ENCODE results near the gene ZMYND8.
"Not testable (repeated sequence)": the region's sequence is repeated elsewhere in the genome, so short reads cannot be mapped to it uniquely, and the experiment has no call there.

Gene ZMYND8

DNA sequence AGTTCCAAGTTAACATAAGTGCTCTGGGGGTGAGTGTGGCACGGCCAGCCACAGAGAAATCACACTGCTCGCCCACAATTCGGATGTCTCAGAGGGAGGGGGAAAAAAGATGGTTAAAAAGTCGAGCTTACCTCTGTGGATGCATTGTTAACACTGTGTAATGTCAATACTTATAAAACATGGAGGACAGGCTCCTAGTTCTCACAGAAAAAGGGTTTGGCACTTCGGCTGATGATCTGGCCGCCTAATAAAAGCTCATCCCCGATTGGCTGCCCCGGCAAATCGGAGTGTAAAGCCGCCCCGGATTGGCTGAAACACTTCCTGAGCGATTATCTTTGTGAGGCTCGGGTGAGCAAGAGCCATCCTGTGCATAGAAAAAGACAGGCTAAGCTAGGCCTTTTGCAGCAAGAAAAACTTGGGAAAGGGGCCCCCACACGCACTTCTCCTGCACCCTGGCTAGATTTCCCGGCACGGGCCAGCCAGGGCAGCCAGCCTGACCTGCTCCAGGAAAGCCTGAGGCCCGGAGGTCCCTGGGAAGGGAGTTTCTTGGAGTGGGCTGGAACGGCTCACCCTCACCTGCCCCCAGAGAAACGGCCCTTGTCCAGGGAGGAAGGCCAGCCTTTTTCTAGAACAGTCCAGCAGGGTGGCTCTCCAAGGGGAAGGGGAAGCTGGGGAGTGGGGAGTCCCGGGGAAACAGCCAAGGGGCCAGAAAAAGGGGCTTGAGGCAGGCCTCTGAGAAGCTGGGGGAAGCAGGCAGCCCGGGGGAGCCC, at the start of gene ZMYND8:
TSS of gene ZMYND8 (minus strand) at position 174 of the 770 bp plus-strand sequence. CDS start at position 145, 29 bp downstream.
- Histone ChIP-seq H3K9ac (ENCODE audit: insufficient read length, low read depth) (peak within 1 kb of the TSS; percentile 86), H3K4me3 (ENCODE audit: insufficient read length, low read depth) (peak within 1 kb of the TSS; percentile 26), H3K9me3 (ENCODE audit: insufficient read depth, low read length) (no peaks in the 10 kb centered on the region), H3K4me1 (ENCODE audit: insufficient read depth, insufficient read length) (peaks cover 21% of the 10 kb centered on the region), H3K36me3 (ENCODE audit: insufficient read depth, insufficient read length, low read length) (peaks cover 17% of the 10 kb centered on the region), H3K27me3 (ENCODE audit: insufficient read depth, insufficient read length) (no peaks in the 10 kb centered on the region)
- TF ChIP-seq SUZ12 (IDR thresholded peaks at IDR 0.05; ENCODE audit: extremely low read depth, insufficient read depth, insufficient read length) (no peak), ZNF274 (IDR thresholded peaks at IDR 0.05; ENCODE audit: low read depth, low read length) (no peak), YY1 (IDR thresholded peaks at IDR 0.05; ENCODE audit: insufficient read depth, insufficient read length) (peak; percentile 7)
- peak; percentile 87 for DNase-seq (ENCODE audit: low read depth, low spot score)

DNA sequence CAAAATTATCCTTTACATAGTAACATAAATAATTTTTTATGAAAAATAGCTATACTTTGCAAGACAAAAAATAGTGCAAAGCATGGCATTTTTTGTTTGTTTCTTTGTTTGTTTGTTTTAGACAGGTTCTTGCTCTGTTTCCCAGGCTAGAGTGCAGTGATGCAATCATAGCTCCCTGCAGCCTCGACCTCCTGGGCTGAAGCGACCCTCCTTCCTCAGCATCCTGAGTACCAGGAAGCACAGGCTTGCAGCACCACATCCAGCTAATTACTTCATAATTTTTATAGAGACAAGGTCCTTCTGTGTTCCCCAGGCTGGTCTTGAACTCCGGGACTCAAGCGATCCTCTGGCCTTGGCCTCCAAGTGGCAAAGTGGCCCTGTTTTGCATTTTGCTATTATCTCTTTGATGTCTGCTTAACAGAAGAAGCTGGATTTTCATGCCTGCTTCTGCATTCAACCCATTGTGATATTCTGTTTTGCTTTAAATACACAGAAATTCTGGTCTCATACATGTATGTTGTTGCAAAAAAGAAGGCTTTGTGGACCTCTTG, 49.4 kb upstream of the ZMYND8 start:
- no peak overlapping the region for H3K9ac ChIP-seq (ENCODE audit: insufficient read length, low read depth)
- TF ChIP-seq SUZ12 (IDR thresholded peaks at IDR 0.05; ENCODE audit: extremely low read depth, insufficient read depth, insufficient read length) = no peak
- no peak for TF ChIP-seq ZNF274 (IDR thresholded peaks at IDR 0.05; ENCODE audit: low read depth, low read length)
- TF ChIP-seq YY1 (IDR thresholded peaks at IDR 0.05; ENCODE audit: insufficient read depth, insufficient read length) = no peak
- no peak overlapping the region for H3K4me3 ChIP-seq (ENCODE audit: insufficient read length, low read depth)
- no peaks in the 10 kb centered on the region for H3K4me1 ChIP-seq (ENCODE audit: insufficient read depth, insufficient read length)
- H3K9me3 ChIP-seq (ENCODE audit: insufficient read depth, low read length) = no peaks in the 10 kb centered on the region; the same call in 1 of the 2 replicates
- H3K27me3 ChIP-seq (ENCODE audit: insufficient read depth, insufficient read length) = no peaks in the 10 kb centered on the region
- DNase-seq (ENCODE audit: low read depth, low spot score) = no peak
- H3K36me3 ChIP-seq (ENCODE audit: insufficient read depth, insufficient read length, low read length) = no peaks in the 10 kb centered on the region

DNA sequence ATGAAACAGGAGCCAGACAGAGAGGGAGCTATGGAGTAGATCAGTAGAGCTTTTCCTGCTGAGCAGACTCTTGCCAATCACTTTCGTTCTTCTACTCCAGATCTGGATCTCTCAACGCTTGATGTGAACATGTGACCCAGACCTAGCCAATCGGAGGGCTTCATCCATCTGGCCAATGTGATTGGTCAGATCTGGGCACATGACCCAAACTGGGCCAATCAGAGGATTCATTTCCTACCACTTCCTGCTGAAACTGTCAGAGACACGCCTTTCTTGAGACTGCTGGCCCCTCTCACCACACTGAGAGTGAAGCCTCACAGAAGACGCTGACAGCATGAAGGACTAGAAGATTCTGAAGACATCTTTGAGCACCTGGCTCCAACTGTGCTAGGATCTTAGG, 44.2 kb upstream of the ZMYND8 start:
- Histone ChIP-seq H3K4me3 (ENCODE audit: insufficient read length, low read depth) (no peak overlapping the region), H3K27me3 (ENCODE audit: insufficient read depth, insufficient read length) (no peaks in the 10 kb centered on the region), H3K36me3 (ENCODE audit: insufficient read depth, insufficient read length, low read length) (no peaks in the 10 kb centered on the region), H3K4me1 (ENCODE audit: insufficient read depth, insufficient read length) (no peaks in the 10 kb centered on the region), H3K9me3 (ENCODE audit: insufficient read depth, low read length) (no peaks in the 10 kb centered on the region; the same call in 1 of the 2 replicates), H3K9ac (ENCODE audit: insufficient read length, low read depth) (no peak overlapping the region)
- no peak for DNase-seq (ENCODE audit: low read depth, low spot score)
- TF ChIP-seq YY1 (IDR thresholded peaks at IDR 0.05; ENCODE audit: insufficient read depth, insufficient read length) (no peak), ZNF274 (IDR thresholded peaks at IDR 0.05; ENCODE audit: low read depth, low read length) (no peak), SUZ12 (IDR thresholded peaks at IDR 0.05; ENCODE audit: extremely low read depth, insufficient read depth, insufficient read length) (no peak)

DNA sequence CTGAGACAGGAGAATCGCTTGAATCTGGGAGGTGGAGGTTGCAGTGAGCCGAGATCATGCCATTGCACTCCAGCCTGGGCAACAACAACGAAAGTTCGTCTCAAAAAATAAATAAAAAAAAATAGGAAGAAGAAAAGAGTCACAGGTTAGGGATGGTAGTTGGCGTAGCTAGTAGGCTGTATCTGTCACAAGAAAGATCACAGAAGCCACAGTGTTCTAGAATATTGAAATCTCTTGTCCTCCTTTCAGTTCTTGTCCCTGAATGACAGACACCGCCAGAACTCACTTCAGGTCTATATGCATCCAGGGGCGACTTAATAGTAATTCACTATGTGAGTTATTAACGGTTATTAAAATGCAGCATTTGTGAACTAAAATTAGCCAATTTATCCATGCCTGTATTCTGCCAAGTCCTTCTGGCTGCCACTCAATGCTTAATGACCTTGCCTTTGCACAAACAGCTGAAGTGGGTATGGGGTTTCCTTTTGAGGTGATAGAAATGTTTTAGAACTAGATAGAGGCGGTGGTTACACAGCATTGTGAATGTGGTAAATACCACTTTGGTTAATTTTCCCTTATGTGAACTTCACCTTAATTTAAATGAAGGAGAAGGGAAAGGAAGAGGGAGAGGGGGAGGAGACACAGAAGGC, 41.3 kb upstream of the ZMYND8 start:
- Histone ChIP-seq H3K4me1 (ENCODE audit: insufficient read depth, insufficient read length) (no peaks in the 10 kb centered on the region), H3K36me3 (ENCODE audit: insufficient read depth, insufficient read length, low read length) (no peaks in the 10 kb centered on the region), H3K4me3 (ENCODE audit: insufficient read length, low read depth) (no peak overlapping the region), H3K9me3 (ENCODE audit: insufficient read depth, low read length) (no peaks in the 10 kb centered on the region; the same call in 1 of the 2 replicates), H3K9ac (ENCODE audit: insufficient read length, low read depth) (no peak overlapping the region), H3K27me3 (ENCODE audit: insufficient read depth, insufficient read length) (no peaks in the 10 kb centered on the region)
- no peak for TF ChIP-seq SUZ12 (IDR thresholded peaks at IDR 0.05; ENCODE audit: extremely low read depth, insufficient read depth, insufficient read length)
- TF ChIP-seq ZNF274 (IDR thresholded peaks at IDR 0.05; ENCODE audit: low read depth, low read length) = no peak
- TF ChIP-seq YY1 (IDR thresholded peaks at IDR 0.05; ENCODE audit: insufficient read depth, insufficient read length) = no peak
- DNase-seq (ENCODE audit: low read depth, low spot score) = no peak

DNA sequence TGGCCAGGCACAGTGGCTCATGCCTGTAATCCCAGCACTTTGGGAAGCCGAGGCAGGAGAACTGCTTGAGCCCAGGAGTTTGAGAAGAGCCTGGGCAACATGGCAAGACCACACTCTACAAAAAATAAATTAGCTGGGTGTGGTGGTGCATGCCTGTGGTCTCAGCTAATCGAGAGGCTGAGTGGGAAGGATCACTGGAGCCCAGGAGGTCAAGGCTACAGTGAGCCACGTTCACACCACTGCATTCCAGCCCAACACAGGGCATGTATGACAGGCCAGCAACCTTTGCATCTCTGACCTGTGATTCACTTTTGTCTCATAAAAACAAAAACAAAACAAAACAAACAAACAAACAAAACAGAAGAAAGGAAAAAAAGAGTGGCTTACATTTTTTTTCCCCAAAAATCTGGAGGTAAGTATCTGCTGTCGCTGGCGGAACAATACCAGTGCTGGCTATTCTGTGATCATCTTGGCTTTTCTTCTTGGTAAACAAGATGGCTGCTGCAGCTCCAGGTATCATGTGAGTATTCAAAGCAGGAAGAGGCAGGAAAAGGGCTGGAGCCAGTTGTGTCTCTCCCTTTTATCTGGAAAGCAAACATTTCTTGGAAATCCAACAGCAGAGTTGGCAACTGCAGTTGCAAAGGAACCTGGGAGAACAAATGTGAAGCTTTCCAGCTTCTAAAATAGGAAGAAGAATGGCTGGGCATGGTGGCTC, 40.4 kb upstream of the ZMYND8 start:
- H3K9ac ChIP-seq (ENCODE audit: insufficient read length, low read depth) = no peak overlapping the region
- DNase-seq (ENCODE audit: low read depth, low spot score) = no peak
- H3K27me3 ChIP-seq (ENCODE audit: insufficient read depth, insufficient read length) = no peaks in the 10 kb centered on the region
- H3K36me3 ChIP-seq (ENCODE audit: insufficient read depth, insufficient read length, low read length) = no peaks in the 10 kb centered on the region
- no peaks in the 10 kb centered on the region for H3K4me1 ChIP-seq (ENCODE audit: insufficient read depth, insufficient read length)
- H3K4me3 ChIP-seq (ENCODE audit: insufficient read length, low read depth) = no peak overlapping the region
- no peaks in the 10 kb centered on the region; the same call in 1 of the 2 replicates for H3K9me3 ChIP-seq (ENCODE audit: insufficient read depth, low read length)
- TF ChIP-seq YY1 (IDR thresholded peaks at IDR 0.05; ENCODE audit: insufficient read depth, insufficient read length) = no peak
- no peak for TF ChIP-seq ZNF274 (IDR thresholded peaks at IDR 0.05; ENCODE audit: low read depth, low read length)
- no peak for TF ChIP-seq SUZ12 (IDR thresholded peaks at IDR 0.05; ENCODE audit: extremely low read depth, insufficient read depth, insufficient read length)

DNA sequence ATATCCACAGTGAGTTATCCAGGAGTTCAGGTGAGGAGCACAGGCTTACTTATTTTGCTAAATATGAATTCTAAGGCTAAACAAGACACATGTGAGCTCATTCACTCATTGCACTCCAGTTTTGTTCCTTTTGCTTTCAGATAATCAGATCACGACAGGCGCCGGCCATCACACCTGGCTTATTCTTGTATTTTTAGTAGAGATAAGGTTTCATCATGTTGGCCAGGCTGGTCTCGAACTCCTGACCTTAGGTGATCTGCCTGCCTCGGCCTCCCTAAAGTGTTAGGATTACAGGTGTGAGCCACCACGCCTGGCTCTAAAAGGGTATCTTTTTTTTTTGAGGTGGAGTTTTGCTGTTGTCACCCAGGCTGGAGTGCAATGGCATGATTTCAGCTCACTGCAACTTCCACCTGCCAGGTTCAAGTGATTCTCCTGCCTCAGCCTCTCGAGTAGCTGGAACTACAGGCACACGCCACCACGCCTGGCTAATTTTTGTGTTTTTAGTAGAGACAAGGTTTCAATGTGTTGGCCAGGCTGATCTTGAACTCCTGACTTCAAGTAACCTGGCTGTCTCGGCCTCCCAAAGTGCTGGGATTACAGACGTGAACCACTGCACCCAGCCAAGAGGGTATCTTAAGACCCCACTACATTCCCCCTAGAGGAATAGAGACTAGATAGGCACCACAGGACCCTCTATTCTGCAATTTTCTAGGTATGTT, 37.5 kb upstream of the ZMYND8 start:
- not testable (repeated sequence) for DNase-seq (ENCODE audit: low read depth, low spot score); H3K4me1 ChIP-seq (ENCODE audit: insufficient read depth, insufficient read length); H3K9me3 ChIP-seq (ENCODE audit: insufficient read depth, low read length); H3K36me3 ChIP-seq (ENCODE audit: insufficient read depth, insufficient read length, low read length); H3K27me3 ChIP-seq (ENCODE audit: insufficient read depth, insufficient read length); H3K9ac ChIP-seq (ENCODE audit: insufficient read length, low read depth); H3K4me3 ChIP-seq (ENCODE audit: insufficient read length, low read depth)

Data from NT2/D1 (cell line).